ENCODE results near the gene COX5B. TPM values are rescaled to one million over a fixed set of nuclear protein-coding genes. Genes with fewer than 3 reads are reported as not detected.

COX5B gene
- total and polyA plus RNA-seq, 8 donors, result 112 to 173 (median 126) TPM

DNA sequence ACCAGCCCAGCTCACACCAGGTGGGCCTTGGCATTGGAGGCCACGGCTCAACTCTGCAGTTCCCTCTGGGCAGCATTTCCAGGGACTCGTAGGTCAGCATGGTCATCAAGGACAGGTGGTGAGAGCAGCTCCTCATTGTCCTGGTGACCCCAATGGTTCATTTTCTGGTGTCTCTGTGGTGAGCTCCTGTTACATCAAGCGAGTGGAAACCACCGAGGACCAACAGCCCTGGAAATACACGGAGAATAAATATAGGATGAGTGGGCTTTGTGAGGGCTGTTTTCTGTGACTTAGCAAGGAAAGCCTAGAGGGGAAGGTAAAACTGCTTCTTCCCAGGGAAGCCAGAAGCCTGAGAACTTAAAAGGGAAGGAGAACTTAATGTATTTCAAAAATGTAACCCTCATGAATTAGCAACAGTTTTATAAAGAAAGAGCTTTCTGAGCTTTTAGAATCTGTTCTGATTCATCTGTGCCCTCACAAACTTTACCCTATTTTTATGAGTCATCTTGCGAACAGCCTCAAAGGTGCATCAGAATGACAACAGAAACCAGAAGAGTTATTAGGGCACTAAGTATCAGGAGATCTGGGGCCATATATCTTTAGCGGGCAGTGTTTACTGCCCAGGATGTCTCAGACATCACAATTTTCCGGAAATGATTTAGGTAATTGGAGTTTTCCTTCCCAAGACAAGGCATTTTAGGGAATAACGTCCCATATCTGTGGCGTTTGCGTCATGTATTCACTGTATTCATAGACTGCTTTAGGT is 42.4 kb downstream of the COX5B start:
- intact Hi-C loops (cut with DNase I), result no loop called here

GRCh38 chr2:97691166-97691565 is 45.3 kb downstream of the COX5B start:
- intact Hi-C loops (cut with DNase I), result no loop called here
- no peak for ATAC-seq
- no peaks in the 10 kb centered on the region for H3K9me3 ChIP-seq

More for the DNA sequence above, 42.4 kb downstream of the COX5B start:
- H3K9me3 ChIP-seq, result no peaks in the 10 kb centered on the region
- no peaks in the 10 kb centered on the region for H3K36me3 ChIP-seq
- no peaks in the 10 kb centered on the region for H3K4me1 ChIP-seq
- no peak overlapping the region for H3K4me3 ChIP-seq
- H3K27me3 ChIP-seq, result no peaks in the 10 kb centered on the region
- ATAC-seq (no peak), DNase-seq (no peak)
- TF ChIP-seq, protein P1, sequence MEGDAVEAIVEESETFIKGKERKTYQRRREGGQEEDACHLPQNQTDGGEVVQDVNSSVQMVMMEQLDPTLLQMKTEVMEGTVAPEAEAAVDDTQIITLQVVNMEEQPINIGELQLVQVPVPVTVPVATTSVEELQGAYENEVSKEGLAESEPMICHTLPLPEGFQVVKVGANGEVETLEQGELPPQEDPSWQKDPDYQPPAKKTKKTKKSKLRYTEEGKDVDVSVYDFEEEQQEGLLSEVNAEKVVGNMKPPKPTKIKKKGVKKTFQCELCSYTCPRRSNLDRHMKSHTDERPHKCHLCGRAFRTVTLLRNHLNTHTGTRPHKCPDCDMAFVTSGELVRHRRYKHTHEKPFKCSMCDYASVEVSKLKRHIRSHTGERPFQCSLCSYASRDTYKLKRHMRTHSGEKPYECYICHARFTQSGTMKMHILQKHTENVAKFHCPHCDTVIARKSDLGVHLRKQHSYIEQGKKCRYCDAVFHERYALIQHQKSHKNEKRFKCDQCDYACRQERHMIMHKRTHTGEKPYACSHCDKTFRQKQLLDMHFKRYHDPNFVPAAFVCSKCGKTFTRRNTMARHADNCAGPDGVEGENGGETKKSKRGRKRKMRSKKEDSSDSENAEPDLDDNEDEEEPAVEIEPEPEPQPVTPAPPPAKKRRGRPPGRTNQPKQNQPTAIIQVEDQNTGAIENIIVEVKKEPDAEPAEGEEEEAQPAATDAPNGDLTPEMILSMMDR (IDR thresholded peaks at IDR 0.05), result no peak
- H3K27ac ChIP-seq, result no peak overlapping the region

DNA sequence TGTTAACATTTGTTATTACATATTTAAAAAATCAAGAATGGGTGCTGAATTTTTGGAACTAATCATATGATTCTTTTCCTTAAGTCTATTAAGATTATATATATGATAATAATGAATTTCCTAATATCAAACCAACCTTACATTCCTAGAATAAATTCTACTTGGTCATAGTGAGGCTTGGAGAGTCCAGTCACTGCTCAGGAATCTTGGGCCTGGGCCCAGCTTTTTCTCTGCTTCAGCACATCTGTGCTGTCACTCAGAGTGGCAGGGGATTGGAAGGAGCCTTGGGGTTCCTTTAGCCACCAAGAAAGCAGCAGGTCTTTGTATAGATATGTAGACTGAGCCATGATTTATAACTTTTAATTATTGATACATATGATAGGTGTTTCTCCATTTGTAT is 47.6 kb downstream of the COX5B start:
- TF ChIP-seq, protein P1 (IDR thresholded peaks at IDR 0.05), result no peak
- DNase-seq, result no peak
- no peaks in the 10 kb centered on the region for H3K9me3 ChIP-seq
- H3K4me3 ChIP-seq, result no peak overlapping the region
- H3K4me1 ChIP-seq, result no peaks in the 10 kb centered on the region
- H3K36me3 ChIP-seq, result no peaks in the 10 kb centered on the region
- intact Hi-C loops (cut with DNase I), result no loop called here
- H3K27me3 ChIP-seq, result no peaks in the 10 kb centered on the region
- no peak overlapping the region for H3K27ac ChIP-seq
- no peak for ATAC-seq

More at GRCh38 chr2:97691166-97691565, 45.3 kb downstream of the COX5B start:
- DNase-seq, result no peak
- no peak overlapping the region for H3K4me3 ChIP-seq
- no peaks in the 10 kb centered on the region for H3K27me3 ChIP-seq
- H3K27ac ChIP-seq, result no peak overlapping the region
- TF ChIP-seq, protein P1 (IDR thresholded peaks at IDR 0.05), result no peak
- no peaks in the 10 kb centered on the region for H3K36me3 ChIP-seq
- no peaks in the 10 kb centered on the region for H3K4me1 ChIP-seq

DNA sequence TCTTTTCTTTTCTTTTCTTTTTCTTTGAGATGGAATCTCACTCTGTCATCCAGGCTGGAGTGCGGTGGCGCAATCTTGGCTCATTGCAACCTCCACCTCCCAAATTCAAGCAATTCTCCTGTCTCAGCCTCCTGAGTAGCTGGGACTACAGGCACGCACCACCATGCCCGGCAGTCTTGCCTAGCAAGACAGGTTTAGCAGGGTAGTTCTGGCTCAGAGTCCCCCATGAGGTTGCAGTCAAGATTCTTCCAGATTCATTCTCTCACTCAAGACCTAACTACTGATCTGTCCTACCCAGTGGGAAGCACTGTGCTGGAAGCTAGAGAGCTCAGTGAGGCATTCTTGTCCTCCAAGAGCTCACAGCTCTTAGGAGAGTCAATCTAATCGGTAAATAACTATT is 49.9 kb downstream of the COX5B start:
- no peaks in the 10 kb centered on the region for H3K36me3 ChIP-seq
- intact Hi-C loops (cut with DNase I), result no loop called here
- no peak overlapping the region for H3K27ac ChIP-seq
- no peak for DNase-seq
- no peak for ATAC-seq
- H3K4me3 ChIP-seq, result no peak overlapping the region
- H3K27me3 ChIP-seq, result no peaks in the 10 kb centered on the region
- no peaks in the 10 kb centered on the region for H3K9me3 ChIP-seq
- TF ChIP-seq, protein P1 (IDR thresholded peaks at IDR 0.05), result no peak
- no peaks in the 10 kb centered on the region for H3K4me1 ChIP-seq

GRCh38 chr2:97697252-97698235 is 51.7 kb downstream of the COX5B start:
- peak; percentile 98 for ATAC-seq
- intact Hi-C loops (cut with DNase I), result no loop called here

More at GRCh38 chr2:97697252-97698235, 51.7 kb downstream of the COX5B start:
- Histone ChIP-seq H3K9me3 (no peaks in the 10 kb centered on the region), H3K27ac (no peak overlapping the region), H3K27me3 (no peaks in the 10 kb centered on the region), H3K4me3 (no peak overlapping the region), H3K36me3 (no peaks in the 10 kb centered on the region), H3K4me1 (no peaks in the 10 kb centered on the region)
- TF ChIP-seq, protein P1 (IDR thresholded peaks at IDR 0.05), result peak; percentile 87 to 96
- DNase-seq, result peak; percentile 76 to 97 (median 88)

All from left lung (tissue), 10 donors.